ENCODE data around the gene CD6. TPM values are rescaled to one million over a fixed set of nuclear protein-coding genes. Genes with fewer than 3 reads are reported as not detected.

The CD6 gene, protein sequence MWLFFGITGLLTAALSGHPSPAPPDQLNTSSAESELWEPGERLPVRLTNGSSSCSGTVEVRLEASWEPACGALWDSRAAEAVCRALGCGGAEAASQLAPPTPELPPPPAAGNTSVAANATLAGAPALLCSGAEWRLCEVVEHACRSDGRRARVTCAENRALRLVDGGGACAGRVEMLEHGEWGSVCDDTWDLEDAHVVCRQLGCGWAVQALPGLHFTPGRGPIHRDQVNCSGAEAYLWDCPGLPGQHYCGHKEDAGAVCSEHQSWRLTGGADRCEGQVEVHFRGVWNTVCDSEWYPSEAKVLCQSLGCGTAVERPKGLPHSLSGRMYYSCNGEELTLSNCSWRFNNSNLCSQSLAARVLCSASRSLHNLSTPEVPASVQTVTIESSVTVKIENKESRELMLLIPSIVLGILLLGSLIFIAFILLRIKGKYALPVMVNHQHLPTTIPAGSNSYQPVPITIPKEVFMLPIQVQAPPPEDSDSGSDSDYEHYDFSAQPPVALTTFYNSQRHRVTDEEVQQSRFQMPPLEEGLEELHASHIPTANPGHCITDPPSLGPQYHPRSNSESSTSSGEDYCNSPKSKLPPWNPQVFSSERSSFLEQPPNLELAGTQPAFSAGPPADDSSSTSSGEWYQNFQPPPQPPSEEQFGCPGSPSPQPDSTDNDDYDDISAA
- total RNA-seq (0.03 and 0.08 TPM in 2 replicates), polyA plus RNA-seq (not detected in 2 replicates)

- no peaks in the 10 kb centered on the region for H3K27me3 ChIP-seq
- H3K36me3 ChIP-seq (replicated peaks; ENCODE audit: insufficient read depth, low read depth): no peaks in the 10 kb centered on the region
- 94% methylated on average over 16 of the region's 16 CpGs for WGBS (ENCODE audit: low lambda C conversion rate, missing lambda C conversion rate)
- no peaks in the 10 kb centered on the region for H3K4me1 ChIP-seq (ENCODE audit: insufficient read depth)
- no peaks in the 10 kb centered on the region for H3K79me2 ChIP-seq
- no peak within 1 kb of the TSS for H3K4me3 ChIP-seq
- no peaks in the 10 kb centered on the region for H3K9me2 ChIP-seq (replicated peaks; ENCODE audit: insufficient read depth)
- no peaks in the 10 kb centered on the region for H3K9me3 ChIP-seq (ENCODE audit: low read depth)
- no peak within 1 kb of the TSS for H3K27ac ChIP-seq
- H2AFZ ChIP-seq: no peak within 1 kb of the TSS
- H4K20me1 ChIP-seq (ENCODE audit: insufficient read depth, poor library complexity, severe bottlenecking): no peaks in the 10 kb centered on the region
- no peak for DNase-seq (ENCODE audit: low spot score)
- H3K4me2 ChIP-seq: no peak within 1 kb of the TSS
- TF ChIP-seq EZH2 (IDR thresholded peaks at IDR 0.05; ENCODE audit: borderline replicate concordance): no peak
- TF ChIP-seq EZH2phosphoT487 (IDR thresholded peaks at IDR 0.05; ENCODE audit: low read depth, severe bottlenecking, unreplicated experiment): no peak
- TF ChIP-seq, protein P1, sequence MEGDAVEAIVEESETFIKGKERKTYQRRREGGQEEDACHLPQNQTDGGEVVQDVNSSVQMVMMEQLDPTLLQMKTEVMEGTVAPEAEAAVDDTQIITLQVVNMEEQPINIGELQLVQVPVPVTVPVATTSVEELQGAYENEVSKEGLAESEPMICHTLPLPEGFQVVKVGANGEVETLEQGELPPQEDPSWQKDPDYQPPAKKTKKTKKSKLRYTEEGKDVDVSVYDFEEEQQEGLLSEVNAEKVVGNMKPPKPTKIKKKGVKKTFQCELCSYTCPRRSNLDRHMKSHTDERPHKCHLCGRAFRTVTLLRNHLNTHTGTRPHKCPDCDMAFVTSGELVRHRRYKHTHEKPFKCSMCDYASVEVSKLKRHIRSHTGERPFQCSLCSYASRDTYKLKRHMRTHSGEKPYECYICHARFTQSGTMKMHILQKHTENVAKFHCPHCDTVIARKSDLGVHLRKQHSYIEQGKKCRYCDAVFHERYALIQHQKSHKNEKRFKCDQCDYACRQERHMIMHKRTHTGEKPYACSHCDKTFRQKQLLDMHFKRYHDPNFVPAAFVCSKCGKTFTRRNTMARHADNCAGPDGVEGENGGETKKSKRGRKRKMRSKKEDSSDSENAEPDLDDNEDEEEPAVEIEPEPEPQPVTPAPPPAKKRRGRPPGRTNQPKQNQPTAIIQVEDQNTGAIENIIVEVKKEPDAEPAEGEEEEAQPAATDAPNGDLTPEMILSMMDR (IDR thresholded peaks at IDR 0.05; ENCODE audit: poor library complexity): no peak
Observed at GRCh38 chr11:60971520-60971919, at the start of gene CD6. Gene CD6, plus strand, starts transcription at chr11:60971680. Its CDS starts 186 bp downstream, at chr11:60971866.

DNA sequence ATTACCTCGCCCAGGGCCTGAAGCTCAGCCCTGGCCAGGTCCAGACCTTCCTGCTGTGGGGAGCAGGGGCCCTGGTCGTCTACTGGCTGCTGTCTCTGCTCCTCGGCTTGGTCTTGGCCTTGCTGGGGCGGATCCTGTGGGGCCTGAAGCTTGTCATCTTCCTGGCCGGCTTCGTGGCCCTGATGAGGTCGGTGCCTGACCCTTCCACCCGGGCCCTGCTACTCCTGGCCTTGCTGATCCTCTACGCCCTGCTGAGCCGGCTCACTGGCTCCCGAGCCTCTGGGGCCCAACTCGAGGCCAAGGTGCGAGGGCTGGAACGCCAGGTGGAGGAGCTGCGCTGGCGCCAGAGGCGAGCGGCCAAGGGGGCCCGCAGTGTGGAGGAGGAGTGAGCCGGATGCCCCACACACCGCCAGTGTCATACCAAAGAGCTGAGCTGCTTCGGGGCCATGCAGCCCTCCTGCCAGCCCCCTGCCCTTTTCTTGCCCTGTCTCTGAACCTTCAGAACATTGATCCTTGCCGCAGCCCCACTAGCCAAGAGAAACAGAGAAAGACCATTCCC is 49.6 kb upstream of the CD6 start:
- Histone ChIP-seq H3K9me2 (replicated peaks; ENCODE audit: insufficient read depth) (no peaks in the 10 kb centered on the region), H4K20me1 (ENCODE audit: insufficient read depth, poor library complexity, severe bottlenecking) (no peaks in the 10 kb centered on the region), H3K4me2 (no peak overlapping the region), H3K4me1 (ENCODE audit: insufficient read depth) (peaks cover 8% of the 10 kb centered on the region), H3K79me2 (peaks cover 40% of the 10 kb centered on the region), H3K9me3 (ENCODE audit: low read depth) (no peaks in the 10 kb centered on the region), H3K4me3 (no peak overlapping the region), H3K36me3 (replicated peaks; ENCODE audit: insufficient read depth, low read depth) (no peaks in the 10 kb centered on the region), H2AFZ (no peak overlapping the region), H3K27me3 (no peaks in the 10 kb centered on the region), H3K27ac (no peak overlapping the region)
- 87% methylated on average over 23 of the region's 23 CpGs for WGBS (ENCODE audit: low lambda C conversion rate, missing lambda C conversion rate)
- TF ChIP-seq, protein P1 (IDR thresholded peaks at IDR 0.05; ENCODE audit: poor library complexity): no peak
- TF ChIP-seq EZH2 (IDR thresholded peaks at IDR 0.05; ENCODE audit: borderline replicate concordance) (no peak), EZH2phosphoT487 (IDR thresholded peaks at IDR 0.05; ENCODE audit: low read depth, severe bottlenecking, unreplicated experiment) (no peak)
- no peak for DNase-seq (ENCODE audit: low spot score)

GRCh38 chr11:60922906-60923305 is 48.6 kb upstream of the CD6 start:
- peaks cover 30% of the 10 kb centered on the region for H3K79me2 ChIP-seq
- no peak overlapping the region for H2AFZ ChIP-seq
- no peak for DNase-seq (ENCODE audit: low spot score)
- WGBS (ENCODE audit: low lambda C conversion rate, missing lambda C conversion rate): 88% methylated on average over 6 of the region's 6 CpGs
- no peak overlapping the region for H3K4me3 ChIP-seq
- H3K9me2 ChIP-seq (replicated peaks; ENCODE audit: insufficient read depth): no peaks in the 10 kb centered on the region
- no peak overlapping the region for H3K27ac ChIP-seq
- H3K4me1 ChIP-seq (ENCODE audit: insufficient read depth): peaks cover 8% of the 10 kb centered on the region
- H3K9me3 ChIP-seq (ENCODE audit: low read depth): no peaks in the 10 kb centered on the region
- no peaks in the 10 kb centered on the region for H3K27me3 ChIP-seq
- no peaks in the 10 kb centered on the region for H3K36me3 ChIP-seq (replicated peaks; ENCODE audit: insufficient read depth, low read depth)
- H4K20me1 ChIP-seq (ENCODE audit: insufficient read depth, poor library complexity, severe bottlenecking): no peaks in the 10 kb centered on the region
- TF ChIP-seq, protein P1 (IDR thresholded peaks at IDR 0.05; ENCODE audit: poor library complexity): no peak
- TF ChIP-seq EZH2phosphoT487 (IDR thresholded peaks at IDR 0.05; ENCODE audit: low read depth, severe bottlenecking, unreplicated experiment): no peak
- TF ChIP-seq EZH2 (IDR thresholded peaks at IDR 0.05; ENCODE audit: borderline replicate concordance): no peak
- H3K4me2 ChIP-seq: no peak overlapping the region
